ENCODE measurements around the gene SVIL.
"Not testable (repeated sequence)": the region's sequence is repeated elsewhere in the genome, so short reads cannot be mapped to it uniquely, and the experiment has no call there.

SVIL gene

GRCh38 chr10:29515104-29515503 is 119.7 kb downstream of the SVIL start:
- not testable (repeated sequence) for DNase-seq (ENCODE audit: low read depth)

- DNase-seq (ENCODE audit: low read depth) = no peak
These were observed 120.5 kb downstream of the SVIL start for GRCh38 chr10:29514306-29514705.

GRCh38 chr10:29512425-29512974 is 122.3 kb downstream of the SVIL start:
- no peak for DNase-seq (ENCODE audit: low read depth)

GRCh38 chr10:29511806-29512205 is 123.0 kb downstream of the SVIL start:
- not testable (repeated sequence) for DNase-seq (ENCODE audit: low read depth)

- DNase-seq (ENCODE audit: low read depth) = not testable (repeated sequence)
These were observed 124.2 kb downstream of the SVIL start for GRCh38 chr10:29510483-29511157.

GRCh38 chr10:29508554-29509244 is 126.1 kb downstream of the SVIL start:
- DNase-seq (ENCODE audit: low read depth) = no peak

- not testable (repeated sequence) for DNase-seq (ENCODE audit: low read depth)
These were observed 127.0 kb downstream of the SVIL start for GRCh38 chr10:29507750-29508149.

GRCh38 chr10:29506324-29506921 is 128.3 kb downstream of the SVIL start:
- DNase-seq (ENCODE audit: low read depth) = not testable (repeated sequence)

- no peak for DNase-seq (ENCODE audit: low read depth)
These were observed 132.4 kb downstream of the SVIL start for GRCh38 chr10:29502351-29502750.

- peak; percentile 81 for DNase-seq (ENCODE audit: low read depth)
These were observed 133.1 kb downstream of the SVIL start for GRCh38 chr10:29501692-29502091.

- DNase-seq (ENCODE audit: low read depth) = no peak
These were observed 134.7 kb downstream of the SVIL start for GRCh38 chr10:29499993-29500537.

- DNase-seq (ENCODE audit: low read depth) = no peak
These were observed 138.2 kb downstream of the SVIL start for GRCh38 chr10:29496341-29497162.

GRCh38 chr10:29495366-29495765 is 139.4 kb downstream of the SVIL start:
- no peak for DNase-seq (ENCODE audit: low read depth)

GRCh38 chr10:29493697-29494096 is 141.1 kb downstream of the SVIL start:
- no peak for DNase-seq (ENCODE audit: low read depth)

GRCh38 chr10:29492774-29493173 is 142.0 kb downstream of the SVIL start:
- DNase-seq (ENCODE audit: low read depth) = no peak

- DNase-seq (ENCODE audit: low read depth) = no peak
These were observed 142.9 kb downstream of the SVIL start for GRCh38 chr10:29491918-29492317.

- DNase-seq (ENCODE audit: low read depth) = not testable (repeated sequence)
These were observed 143.9 kb downstream of the SVIL start for GRCh38 chr10:29490781-29491280.

GRCh38 chr10:29488471-29488870 is 146.3 kb downstream of the SVIL start:
- not testable (repeated sequence) for DNase-seq (ENCODE audit: low read depth)

GRCh38 chr10:29487884-29488266 is 146.9 kb downstream of the SVIL start:
- not testable (repeated sequence) for DNase-seq (ENCODE audit: low read depth)

- not testable (repeated sequence) for DNase-seq (ENCODE audit: low read depth)
These were observed 147.5 kb downstream of the SVIL start for GRCh38 chr10:29487032-29487883.

GRCh38 chr10:29486433-29486832 is 148.3 kb downstream of the SVIL start:
- DNase-seq (ENCODE audit: low read depth) = no peak

All from HS-27A (cell line).